ENCODE data around the gene ARHGEF28. TPM values are rescaled to one million over a fixed set of nuclear protein-coding genes. Genes with fewer than 3 reads are reported as not detected.
A peak's percentile ranks its signal among the peaks of the same experiment; 100 is the strongest.

The ARHGEF28 gene
- total RNA-seq, 1 donor from 2014 or later, result 8.5 TPM

GRCh38 chr5:73821003-73821402, 195.0 kb downstream of the ARHGEF28 start:
- H3K27ac ChIP-seq (ENCODE audit: low read depth, low read length), result no peak overlapping the region
- H3K4me3 ChIP-seq (ENCODE audit: insufficient read depth, low read depth, low read length), result no peak overlapping the region
- Mint-ChIP-seq H3K27ac (ENCODE audit: unreplicated experiment) (peak overlapping the region; percentile 21), H3K9me3 (ENCODE audit: unreplicated experiment) (no peaks in the 10 kb centered on the region), H3K4me1 (ENCODE audit: low read depth, unreplicated experiment) (peaks cover 53% of the 10 kb centered on the region), H3K36me3 (ENCODE audit: low read depth, unreplicated experiment) (peaks cover 3% of the 10 kb centered on the region), H3K27me3 (ENCODE audit: low read depth, unreplicated experiment) (no peaks in the 10 kb centered on the region), H3K4me3 (ENCODE audit: unreplicated experiment) (no peak overlapping the region)
- H3K36me3 ChIP-seq (ENCODE audit: insufficient read depth, low read length), result no peaks in the 10 kb centered on the region
- DNase-seq (ENCODE audit: low read depth) (peak; percentile 45), FAIRE-seq (no peak)
- H3K27me3 ChIP-seq (ENCODE audit: insufficient read depth, low read length), result no peaks in the 10 kb centered on the region
- H3K9ac ChIP-seq (ENCODE audit: low read length), result no peak overlapping the region
- no peaks in the 10 kb centered on the region for H3K9me3 ChIP-seq (ENCODE audit: insufficient read depth, low read depth, low read length)
- peaks cover 52% of the 10 kb centered on the region for H3K4me1 ChIP-seq (ENCODE audit: insufficient read depth, low read length)
- no peaks in the 10 kb centered on the region for H4K20me1 ChIP-seq (ENCODE audit: insufficient read depth, low read length)
- no peak overlapping the region for H2AFZ ChIP-seq (ENCODE audit: low read depth, low read length)
- TF ChIP-seq CTCF (IDR thresholded peaks at IDR 0.05; ENCODE audit: insufficient read depth, low read depth, low read length) (no peak), EZH2 (IDR thresholded peaks at IDR 0.05; ENCODE audit: insufficient read depth, low read length) (no peak)
- H3K79me2 ChIP-seq (ENCODE audit: insufficient read depth, low read length), result no peaks in the 10 kb centered on the region
- H3K4me2 ChIP-seq (ENCODE audit: low read length), result no peak overlapping the region

GRCh38 chr5:73822278-73822988, 196.4 kb downstream of the ARHGEF28 start:
- no peaks in the 10 kb centered on the region for H3K79me2 ChIP-seq (ENCODE audit: insufficient read depth, low read length)
- no peak overlapping the region for H2AFZ ChIP-seq (ENCODE audit: low read depth, low read length)
- TF ChIP-seq EZH2 (IDR thresholded peaks at IDR 0.05; ENCODE audit: insufficient read depth, low read length) (no peak), CTCF (IDR thresholded peaks at IDR 0.05; ENCODE audit: insufficient read depth, low read depth, low read length) (no peak)
- H3K4me1 ChIP-seq (ENCODE audit: insufficient read depth, low read length), result peaks cover 48% of the 10 kb centered on the region
- peak; percentile 21 for DNase-seq (ENCODE audit: low read depth)
- no peaks in the 10 kb centered on the region for H3K27me3 Mint-ChIP-seq (ENCODE audit: low read depth, unreplicated experiment)
- no peaks in the 10 kb centered on the region for H3K9me3 ChIP-seq (ENCODE audit: insufficient read depth, low read depth, low read length)
- H3K36me3 ChIP-seq (ENCODE audit: insufficient read depth, low read length), result no peaks in the 10 kb centered on the region
- H3K36me3 Mint-ChIP-seq (ENCODE audit: low read depth, unreplicated experiment), result peaks cover 3% of the 10 kb centered on the region
- no peaks in the 10 kb centered on the region for H4K20me1 ChIP-seq (ENCODE audit: insufficient read depth, low read length)
- peak overlapping the region; percentile 30 for H3K4me2 ChIP-seq (ENCODE audit: low read length)
- H3K4me3 Mint-ChIP-seq (ENCODE audit: unreplicated experiment), result no peak overlapping the region
- peaks cover 45% of the 10 kb centered on the region for H3K4me1 Mint-ChIP-seq (ENCODE audit: low read depth, unreplicated experiment)
- no peaks in the 10 kb centered on the region for H3K9me3 Mint-ChIP-seq (ENCODE audit: unreplicated experiment)
- H3K27me3 ChIP-seq (ENCODE audit: insufficient read depth, low read length), result no peaks in the 10 kb centered on the region
- no peak overlapping the region for H3K9ac ChIP-seq (ENCODE audit: low read length)
- peak overlapping the region; percentile 49 for H3K27ac Mint-ChIP-seq (ENCODE audit: unreplicated experiment)
- no peak for FAIRE-seq
- H3K4me3 ChIP-seq (ENCODE audit: insufficient read depth, low read depth, low read length), result no peak overlapping the region
- H3K27ac ChIP-seq (ENCODE audit: low read depth, low read length), result peak overlapping the region; percentile 7

GRCh38 chr5:73822989-73823339, 197.0 kb downstream of the ARHGEF28 start:
- Mint-ChIP-seq H3K36me3 (ENCODE audit: low read depth, unreplicated experiment) (peaks cover 3% of the 10 kb centered on the region), H3K4me3 (ENCODE audit: unreplicated experiment) (no peak overlapping the region), H3K27me3 (ENCODE audit: low read depth, unreplicated experiment) (no peaks in the 10 kb centered on the region), H3K4me1 (ENCODE audit: low read depth, unreplicated experiment) (peaks cover 41% of the 10 kb centered on the region), H3K9me3 (ENCODE audit: unreplicated experiment) (no peaks in the 10 kb centered on the region), H3K27ac (ENCODE audit: unreplicated experiment) (peak overlapping the region; percentile 49)
- FAIRE-seq (no peak), DNase-seq (ENCODE audit: low read depth) (peak; percentile 49)
- H2AFZ ChIP-seq (ENCODE audit: low read depth, low read length), result no peak overlapping the region
- H3K27me3 ChIP-seq (ENCODE audit: insufficient read depth, low read length), result no peaks in the 10 kb centered on the region
- no peaks in the 10 kb centered on the region for H4K20me1 ChIP-seq (ENCODE audit: insufficient read depth, low read length)
- H3K4me2 ChIP-seq (ENCODE audit: low read length), result peak overlapping the region; percentile 30
- H3K79me2 ChIP-seq (ENCODE audit: insufficient read depth, low read length), result no peaks in the 10 kb centered on the region
- H3K9me3 ChIP-seq (ENCODE audit: insufficient read depth, low read depth, low read length), result no peaks in the 10 kb centered on the region
- peaks cover 43% of the 10 kb centered on the region for H3K4me1 ChIP-seq (ENCODE audit: insufficient read depth, low read length)
- no peaks in the 10 kb centered on the region for H3K36me3 ChIP-seq (ENCODE audit: insufficient read depth, low read length)
- no peak overlapping the region for H3K4me3 ChIP-seq (ENCODE audit: insufficient read depth, low read depth, low read length)
- no peak overlapping the region for H3K9ac ChIP-seq (ENCODE audit: low read length)
- TF ChIP-seq CTCF (IDR thresholded peaks at IDR 0.05; ENCODE audit: insufficient read depth, low read depth, low read length) (no peak), EZH2 (IDR thresholded peaks at IDR 0.05; ENCODE audit: insufficient read depth, low read length) (no peak)
- peak overlapping the region; percentile 7 for H3K27ac ChIP-seq (ENCODE audit: low read depth, low read length)
